IMR-90 (cell line): Measurements from ENCODE around the gene TFIP11. TPM values are rescaled to one million over a fixed set of nuclear protein-coding genes. Genes with fewer than 3 reads are reported as not detected.

Source experiments
- ATAC-seq: fragments of 200-7000 bp; cut with Tn5 transposase; 2 replicates; pipeline ENCODE4 v1.9.1; 2020; ENCODE audit warnings: low read depth, mild to moderate bottlenecking, moderate library complexity
- BruUV-seq: library from RNA; stranded (reverse); fragments of 400-500 nt; replicated peaks from 2 replicates; lab custom pipeline; 2021; lab: Mats Ljungman, UMichigan
- CTCF ChIA-PET: fragments of 300-600 bp; formaldehyde crosslinking; extraction: SDS; loops from one replicate; lab custom pipeline; 2021; ENCODE audit warnings: antibody characterized with exemption; lab: Yijun Ruan, JAX
- POLR2A ChIA-PET: fragments of 300-600 bp; sonication (Branson Sonifier 250); formaldehyde crosslinking; loops from one replicate; lab custom pipeline; 2022; ENCODE audit warnings: antibody characterized with exemption; ENCODE audit not compliant: unreplicated experiment; lab: Charles Lee
- DNase-seq: peaks from one replicate; pipeline ENCODE4 v3.0.0; 2013
- H2AFZ ChIP-seq: replicated peaks from 2 replicates; pipeline ENCODE3; 2013; ENCODE audit warnings: low read length, mild to moderate bottlenecking; ENCODE audit not compliant: poor library complexity
- H2AK5ac ChIP-seq: 2 replicates; pipeline ENCODE4 v1.6.1; 2013; ENCODE audit warnings: low read depth, low read length, inconsistent platforms
- H2AK9ac ChIP-seq: replicated peaks from 2 replicates; pipeline ENCODE3; 2013; ENCODE audit warnings: mild to moderate bottlenecking, low read depth, low read length, moderate library complexity; ENCODE audit not compliant: poor library complexity
- H2BK120ac ChIP-seq: 2 replicates; pipeline ENCODE4 v1.6.1; 2013; ENCODE audit warnings: low read depth, low read length, inconsistent platforms
- H2BK15ac ChIP-seq: 3 replicates; pipeline ENCODE4 v1.6.1; 2013; ENCODE audit warnings: low read depth, low read length, inconsistent platforms
- H2BK20ac ChIP-seq: 2 replicates; pipeline ENCODE4 v1.6.1; 2013; ENCODE audit warnings: low read depth, mild to moderate bottlenecking, inconsistent platforms, low read length, moderate library complexity
- H2BK5ac ChIP-seq: 2 replicates; pipeline ENCODE4 v1.6.1; 2013; ENCODE audit warnings: mild to moderate bottlenecking, low read depth, low read length, inconsistent platforms; ENCODE audit not compliant: poor library complexity, severe bottlenecking
- H3K14ac ChIP-seq: replicated peaks from 2 replicates; pipeline ENCODE4 v1.6.1; 2013; ENCODE audit warnings: low read depth, low read length, inconsistent platforms
- H3K18ac ChIP-seq: 2 replicates; pipeline ENCODE4 v1.6.1; 2013; ENCODE audit warnings: low read depth, low read length, control low read depth
- H3K23ac ChIP-seq: 2 replicates; pipeline ENCODE4 v1.6.1; 2013; ENCODE audit warnings: low read depth, low read length, inconsistent platforms
- H3K27ac ChIP-seq: 2 replicates; pipeline ENCODE4 v1.5.1; 2013; ENCODE audit warnings: mild to moderate bottlenecking, control low read depth, low read length; ENCODE audit not compliant: insufficient read depth
- H3K27me3 ChIP-seq: 2 replicates; pipeline ENCODE4 v1.6.1; 2013; ENCODE audit warnings: low read length; ENCODE audit not compliant: control insufficient read depth, insufficient read depth
- H3K36me3 ChIP-seq: 2 replicates; pipeline ENCODE4 v1.6.1; 2013; ENCODE audit warnings: low read length, mixed read lengths; ENCODE audit not compliant: control insufficient read depth, insufficient read depth
- H3K4ac ChIP-seq: 2 replicates; pipeline ENCODE4 v1.6.1; 2013; ENCODE audit warnings: low read depth, low read length, inconsistent platforms
- H3K4me1 ChIP-seq: 2 replicates; pipeline ENCODE4 v1.6.1; 2013; ENCODE audit warnings: low read length, mixed read lengths; ENCODE audit not compliant: control insufficient read depth, insufficient read depth
- H3K4me2 ChIP-seq: 2 replicates; pipeline ENCODE4 v1.6.1; 2013; ENCODE audit warnings: low read depth, mild to moderate bottlenecking, control low read depth, low read length, moderate library complexity
- H3K4me3 ChIP-seq: 2 replicates; pipeline ENCODE4 v1.5.1; 2013; ENCODE audit warnings: low read depth, mild to moderate bottlenecking, control low read depth, low read length, moderate library complexity; ENCODE audit not compliant: insufficient read depth
- H3K56ac ChIP-seq: 2 replicates; pipeline ENCODE4 v1.6.1; 2013; ENCODE audit warnings: low read length, inconsistent platforms; ENCODE audit not compliant: insufficient read depth; ENCODE audit errors: extremely low read depth
- H3K79me1 ChIP-seq, 2 experiments: 2 replicates each; pipeline ENCODE4 v1.6.1; 2013; ENCODE audit warnings: low read length in 2 of 2, inconsistent platforms in 1 of 2, low read depth in 1 of 2
- H3K9ac ChIP-seq: 2 replicates; pipeline ENCODE4 v1.6.1; 2013; ENCODE audit warnings: low read depth, low read length, control low read depth
- H3K9me1 ChIP-seq: 2 replicates; pipeline ENCODE4 v1.6.1; 2013; ENCODE audit warnings: low read length, inconsistent platforms; ENCODE audit not compliant: insufficient read depth
- H3K9me3 ChIP-seq: 2 replicates; pipeline ENCODE4 v1.6.1; 2013; ENCODE audit warnings: low read length; ENCODE audit not compliant: control insufficient read depth, insufficient read depth
- H4K20me1 ChIP-seq: 2 replicates; pipeline ENCODE4 v1.6.1; 2013; ENCODE audit warnings: low read length, inconsistent platforms; ENCODE audit not compliant: insufficient read depth
- H4K5ac ChIP-seq: 2 replicates; pipeline ENCODE4 v1.6.1; 2013; ENCODE audit warnings: mild to moderate bottlenecking, low read depth, low read length, control low read depth
- H4K8ac ChIP-seq, 2 experiments: 2 replicates each; pipeline ENCODE4 v1.6.1; 2013; ENCODE audit warnings: low read depth in 2 of 2, low read length in 2 of 2, control low read depth in 1 of 2, inconsistent platforms in 1 of 2
- H4K91ac ChIP-seq: 2 replicates; pipeline ENCODE4 v1.6.1; 2013; ENCODE audit warnings: low read depth, low read length, inconsistent platforms; ENCODE audit not compliant: insufficient read depth
- CEBPB ChIP-seq: IDR thresholded peaks from 2 replicates; pipeline ENCODE4 v1.6.1; 2012; ENCODE audit warnings: low read depth, low read length, improper control_type of control experiment
- CHD1 ChIP-seq: IDR thresholded peaks from 2 replicates; pipeline ENCODE4 v1.6.1; 2012; ENCODE audit warnings: low read depth, low read length, improper control_type of control experiment
- CTCF ChIP-seq: conservative IDR thresholded peaks from 2 replicates; pipeline ENCODE4 v1.5.1; 2012; ENCODE audit warnings: mild to moderate bottlenecking, low read depth, low read length, improper control_type of control experiment
- ELK1 ChIP-seq: fragments of 150-350 bp; IDR thresholded peaks from 2 replicates; pipeline ENCODE4 v1.6.1; 2016; ENCODE audit warnings: low read depth, mild to moderate bottlenecking, low read length, moderate library complexity, borderline replicate concordance
- MAFK ChIP-seq: IDR thresholded peaks from 2 replicates; pipeline ENCODE4 v1.6.1; 2012; ENCODE audit warnings: low read depth, low read length, improper control_type of control experiment
- MAZ ChIP-seq: IDR thresholded peaks from 2 replicates; pipeline ENCODE4 v1.6.1; 2012; ENCODE audit warnings: low read depth, mild to moderate bottlenecking, low read length, improper control_type of control experiment, moderate library complexity, borderline replicate concordance
- NFE2L2 ChIP-seq: fragments of 150-350 bp; IDR thresholded peaks from 2 replicates; pipeline ENCODE4 v1.6.1; 2016; ENCODE audit warnings: low read depth, mild to moderate bottlenecking, low read length
- POLR2A ChIP-seq: IDR thresholded peaks from 2 replicates; pipeline ENCODE4 v1.6.1; 2012; ENCODE audit warnings: mild to moderate bottlenecking, low read depth, low read length
- RAD21 ChIP-seq: IDR thresholded peaks from 2 replicates; pipeline ENCODE4 v1.6.1; 2012; ENCODE audit warnings: low read length, improper control_type of control experiment
- dilution Hi-C: fragments of 300-500 bp; cut with HindIII; formaldehyde crosslinking; loops from one replicate; pipeline ENCODE4 v1.14.3; 2018; ENCODE audit warnings: low sequenced_read_pairs; ENCODE audit not compliant: unreplicated experiment
- in situ Hi-C: fragments of 300-500 bp; cut with MboI; formaldehyde crosslinking; loops from 3 replicates; pipeline ENCODE4 v1.14.3; 2019; ENCODE audit warnings: low sequenced_read_pairs, inconsistent platforms, mixed read lengths
- intact Hi-C: fragments of 100-400 bp; cut with micrococcal nuclease; formaldehyde crosslinking; loops from 2 replicates; pipeline ENCODE4 v1.10.0; 2022
- polyA plus RNA-seq, 3 experiments: library from polyadenylated mRNA; depleted of rRNA; stranded (reverse); fragments of >200 nt; gene quantifications; 2 replicates each; pipeline ENCODE4 v1.2.3, GENCODE V29; 2012; ENCODE audit warnings: low replicate concordance in 1 of 3
- total RNA-seq: library from RNA; depleted of rRNA; stranded (reverse); fragments of >200 nt; gene quantifications from 2 replicates; pipeline ENCODE4 v1.2.3, GENCODE V29; 2012

TFIP11 gene
- total and polyA plus RNA-seq, 2 of the 4 experiments (the other 2 are of a cell fraction), result 22.5 to 43.2 TPM

- dilution Hi-C loops, result no loop called here
- Histone ChIP-seq H3K27ac (no peak overlapping the region), H2AFZ (no peak overlapping the region), H2BK5ac (no peak overlapping the region), H2AK5ac (no peak overlapping the region), H4K20me1 (no peaks in the 10 kb centered on the region), H3K9ac (no peak overlapping the region), H3K23ac (no peak overlapping the region), H4K91ac (no peak overlapping the region), H3K18ac (no peak overlapping the region), H3K79me1 (peaks cover 0 to 18% of the 10 kb centered on the region in 2 experiments; a peak in 2 of 4 replicates), H2AK9ac (no peak overlapping the region), H2BK15ac (no peak overlapping the region), H3K4me3 (no peak overlapping the region), H3K4me1 (peaks cover 5% of the 10 kb centered on the region), H4K8ac (no peak overlapping the region), H3K9me1 (peaks cover 10% of the 10 kb centered on the region), H3K4ac (no peak overlapping the region), H3K56ac (no peak overlapping the region), H3K27me3 (no peaks in the 10 kb centered on the region), H2BK20ac (no peak overlapping the region), H2BK120ac (no peak overlapping the region), H3K4me2 (no peak overlapping the region), H3K9me3 (no peaks in the 10 kb centered on the region), H3K14ac (no peak overlapping the region), H3K36me3 (peaks cover 32% of the 10 kb centered on the region), H4K5ac (no peak overlapping the region)
- ATAC-seq (no peak), DNase-seq (no peak)
- TF ChIP-seq CEBPB (no peak), ELK1 (no peak), CHD1 (no peak), NFE2L2 (no peak), MAZ (no peak), RAD21 (no peak), POLR2A (no peak), CTCF (no peak), MAFK (no peak)
- in situ Hi-C loops, result no loop called here
- ChIA-PET POLR2A (no interaction called here), CTCF (no interaction called here)
- BruUV-seq, result no TSS peak
- intact Hi-C loops, result no loop called here
Observed at GRCh38 chr22:26474682-26475081, 37.6 kb downstream of the TFIP11 start.
